T-helper 2 cell treated with Interferon-gamma antibody and Interleukin-4, amounts not matched to agents 100 ng/mL and 5 ng/mL, for 36 hours (primary cell): ENCODE results near the gene GPA33. TPM values are rescaled to one million over a fixed set of nuclear protein-coding genes. Genes with fewer than 3 reads are reported as not detected.

Source experiments
- intact Hi-C: fragments of 100-400 bp; cut with micrococcal nuclease; formaldehyde crosslinking; loops from one replicate; pipeline ENCODE4 v1.15.1; 2023
- total RNA-seq: library from RNA; stranded (reverse); gene quantifications from 2 replicates; pipeline ENCODE4 v1.2.3, GENCODE V29; 2022

The GPA33 gene
- total RNA-seq, 1 donor from 2014 or later: 3.9 TPM

- intact Hi-C loops: loop anchor here (5.0 kb wide), 1 partner anchor 36 kb away; no protein-coding TSS in a partner anchor
Measured at GRCh38 chr1:167118188-167118587, 28.0 kb upstream of the GPA33 start.

GRCh38 chr1:167117225-167117624 is 27.0 kb upstream of the GPA33 start:
- intact Hi-C loops: loop anchor here (5.0 kb wide), 1 partner anchor 35 kb away; no protein-coding TSS in a partner anchor

GRCh38 chr1:167116174-167116573 is 26.0 kb upstream of the GPA33 start:
- intact Hi-C loops: loop anchor here (5.0 kb wide), 1 partner anchor 34 kb away; no protein-coding TSS in a partner anchor

- intact Hi-C loops: loop anchor here (5.0 kb wide), 1 partner anchor 33 kb away; no protein-coding TSS in a partner anchor
Measured at GRCh38 chr1:167115655-167116054, 25.5 kb upstream of the GPA33 start.

GRCh38 chr1:167114725-167115124 is 24.5 kb upstream of the GPA33 start:
- intact Hi-C loops: loop anchor here (5.0 kb wide), 1 partner anchor 32 kb away; no protein-coding TSS in a partner anchor

- intact Hi-C loops: no loop called here
Measured at GRCh38 chr1:167111868-167112709, 21.9 kb upstream of the GPA33 start.

- intact Hi-C loops: no loop called here
Measured at GRCh38 chr1:167110586-167110985, 20.4 kb upstream of the GPA33 start.

GRCh38 chr1:167109125-167109524 is 18.9 kb upstream of the GPA33 start:
- intact Hi-C loops: no loop called here

GRCh38 chr1:167107456-167107855 is 17.3 kb upstream of the GPA33 start:
- intact Hi-C loops: no loop called here

- intact Hi-C loops: no loop called here
Measured at GRCh38 chr1:167106119-167106461, 15.9 kb upstream of the GPA33 start.

- intact Hi-C loops: no loop called here
Measured at GRCh38 chr1:167105271-167106118, 15.3 kb upstream of the GPA33 start.

GRCh38 chr1:167104256-167104633 is 14.1 kb upstream of the GPA33 start:
- intact Hi-C loops: no loop called here

- intact Hi-C loops: no loop called here
Measured at GRCh38 chr1:167102906-167103573, 12.9 kb upstream of the GPA33 start.

GRCh38 chr1:167101754-167102153 is 11.6 kb upstream of the GPA33 start:
- intact Hi-C loops: no loop called here

GRCh38 chr1:167100730-167101129 is 10.6 kb upstream of the GPA33 start:
- intact Hi-C loops: no loop called here

- intact Hi-C loops: no loop called here
Measured at GRCh38 chr1:167099851-167100250, 9.7 kb upstream of the GPA33 start.

GRCh38 chr1:167095368-167095767 is 5.2 kb upstream of the GPA33 start:
- intact Hi-C loops: no loop called here

GRCh38 chr1:167094690-167095089 is 4.5 kb upstream of the GPA33 start:
- intact Hi-C loops: no loop called here

GRCh38 chr1:167093846-167094516 is 3.8 kb upstream of the GPA33 start, which contains the start of gene STYXL2:
TSS of gene STYXL2 (plus strand) at chr1:167094075. CDS start at chr1:167094850, 775 bp downstream.
- intact Hi-C loops: no loop called here

- intact Hi-C loops: no loop called here
Measured at GRCh38 chr1:167092653-167093052, 2.5 kb upstream of the GPA33 start.

GRCh38 chr1:167089939-167090313 is 251 bp downstream of the GPA33 start:
- intact Hi-C loops: no loop called here
